Neural progenitor cell (in vitro differentiated cells): ENCODE data around the gene CFAP74.

Experiments
- CTCF ChIP-seq: fragments of 200-600 bp; sonication (generic); IDR thresholded peaks from 2 replicates; pipeline ENCODE4 v1.5.1; 2017; ENCODE audit warnings: antibody characterized with exemption, mild to moderate bottlenecking
- EZH2 ChIP-seq: fragments of 200-600 bp; sonication (generic); IDR thresholded peaks from 2 replicates; pipeline ENCODE4 v1.6.1; 2017; ENCODE audit warnings: antibody characterized with exemption, mild to moderate bottlenecking, moderate library complexity

DNA sequence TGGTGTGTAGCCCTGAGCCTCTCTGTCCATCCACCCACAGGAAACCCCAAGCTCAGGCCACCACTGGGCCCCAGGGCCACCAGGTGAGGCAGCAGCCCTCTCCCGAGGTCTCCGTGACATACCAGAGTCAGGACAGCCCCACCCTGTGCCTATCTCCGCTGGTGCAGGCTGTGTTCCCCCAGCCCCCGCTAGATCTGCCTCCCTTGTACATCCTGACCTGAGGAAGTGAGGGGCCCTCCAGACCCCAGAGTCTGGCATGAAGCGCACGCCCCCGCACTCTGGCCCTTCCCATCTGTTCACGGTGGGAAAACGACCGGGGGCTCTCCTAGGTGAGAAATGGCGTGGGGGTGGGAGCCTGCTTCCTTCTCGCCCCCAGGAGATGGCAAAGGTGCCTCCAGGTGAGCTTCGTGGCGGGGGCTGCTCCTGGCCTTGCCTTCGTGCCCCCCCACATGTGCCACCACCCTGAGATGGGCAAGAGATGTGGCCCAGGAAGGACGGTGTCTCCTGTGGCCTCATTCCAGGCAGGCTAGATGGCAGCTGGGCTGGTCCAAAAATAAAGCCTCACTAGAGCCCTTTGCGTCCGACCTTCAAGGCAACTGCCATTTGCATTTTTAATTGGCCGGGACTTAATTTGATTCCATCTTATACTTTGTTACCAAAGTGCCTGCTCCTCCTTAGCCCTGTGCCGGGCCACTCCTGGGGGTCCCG, 18.6 kb upstream of the CFAP74 start:
- TF ChIP-seq EZH2 (no peak), CTCF (no peak)
